Measurements from ENCODE around the gene PFKM. TPM values are rescaled to one million over a fixed set of nuclear protein-coding genes. Genes with fewer than 3 reads are reported as not detected.
"Not testable (repeated sequence)": the region's sequence is repeated elsewhere in the genome, so short reads cannot be mapped to it uniquely, and the experiment has no call there.

Gene PFKM
- total RNA-seq, 1 donor from 2014 or later, result 19.6 TPM

- no peak for DNase-seq (ENCODE audit: low spot score in 2 of 2)
- H3K9me3 ChIP-seq, result no peaks in the 10 kb centered on the region
- no peak overlapping the region for H3K4me3 ChIP-seq
- no peak for TF ChIP-seq CTCF (IDR thresholded peaks at IDR 0.05)
- intact Hi-C loops (cut with DNase I), result no loop called here
- H3K27me3 ChIP-seq, result no peaks in the 10 kb centered on the region
- H3K4me1 ChIP-seq, result no peaks in the 10 kb centered on the region
- H3K27ac ChIP-seq, result no peak overlapping the region
- peaks cover 75 to 92% of the 10 kb centered on the region in 2 donors for H3K36me3 ChIP-seq
Measured at GRCh38 chr12:48145981-48146380, 26.8 kb downstream of the PFKM start.

GRCh38 chr12:48151103-48151771 lies 32.1 kb downstream of the PFKM start:
- no peaks in the 10 kb centered on the region for H3K9me3 ChIP-seq
- DNase-seq (ENCODE audit: low spot score in 2 of 2), result no peak
- no peak for TF ChIP-seq CTCF (IDR thresholded peaks at IDR 0.05)
- H3K4me3 ChIP-seq, result no peak overlapping the region
- no peaks in the 10 kb centered on the region for H3K27me3 ChIP-seq
- H3K27ac ChIP-seq, result no peak overlapping the region
- intact Hi-C loops (cut with DNase I), result loop anchor here (10.0 kb wide), 1 partner anchor 146 kb away; the partner anchor contains the start of gene COL2A1
- H3K36me3 ChIP-seq, result peaks cover 40 to 64% of the 10 kb centered on the region in 2 donors
- peaks cover 0 to 4% of the 10 kb centered on the region in 2 donors for H3K4me1 ChIP-seq

GRCh38 chr12:48155786-48156185 lies 36.6 kb downstream of the PFKM start:
- H3K27me3 ChIP-seq; DNase-seq (ENCODE audit: low spot score in 2 of 2); H3K4me3 ChIP-seq; H3K4me1 ChIP-seq; H3K9me3 ChIP-seq; H3K27ac ChIP-seq: not testable (repeated sequence)
- H3K36me3 ChIP-seq, result peaks cover 13 to 25% of the 10 kb centered on the region in 2 donors
- intact Hi-C loops (cut with DNase I), result loop anchor here (2.0 to 10.0 kb wide), 2 partner anchors 43 to 151 kb away; partner anchors contain the start of gene COL2A1

- intact Hi-C loops (cut with DNase I), result loop anchor here (1.0 to 10.0 kb wide), 4 partner anchors 27 to 152 kb away; partner anchors contain the start of genes CCDC184, COL2A1 and SENP1
Measured at GRCh38 chr12:48156652-48157017, 37.5 kb downstream of the PFKM start.

GRCh38 chr12:48157018-48157888 lies 38.1 kb downstream of the PFKM start, which contains the start of gene ASB8:
ASB8 (minus strand) TSS chr12:48157515; CDS start chr12:48153496, 4,019 bp downstream.
- peak within 1 kb of the TSS; percentile 76 to 78 for H3K27ac ChIP-seq
- peak within 1 kb of the TSS; percentile 75 to 88 for H3K4me3 ChIP-seq
- peak; percentile 57 to 63 (median 60) for TF ChIP-seq CTCF (IDR thresholded peaks at IDR 0.05)
- H3K9me3 ChIP-seq, result no peaks in the 10 kb centered on the region
- peak; percentile 94 to 100 for DNase-seq (ENCODE audit: low spot score in 2 of 2)
- intact Hi-C loops (cut with DNase I), result loop anchor here (1.0 to 10.0 kb wide), 4 partner anchors 26 to 152 kb away; partner anchors contain the start of genes CCDC184, COL2A1 and SENP1
- peaks cover 0 to 10% of the 10 kb centered on the region in 2 donors for H3K36me3 ChIP-seq
- H3K27me3 ChIP-seq, result no peaks in the 10 kb centered on the region
- peaks cover 0 to 8% of the 10 kb centered on the region in 2 donors for H3K4me1 ChIP-seq

More at GRCh38 chr12:48156652-48157017, 37.5 kb downstream of the PFKM start:
- peak overlapping the region; percentile 76 to 78 for H3K27ac ChIP-seq
- peak overlapping the region; percentile 75 to 88 for H3K4me3 ChIP-seq
- no peak for TF ChIP-seq CTCF (IDR thresholded peaks at IDR 0.05)
- no peak for DNase-seq (ENCODE audit: low spot score in 2 of 2)
- peaks cover 0 to 8% of the 10 kb centered on the region in 2 donors for H3K4me1 ChIP-seq
- H3K9me3 ChIP-seq, result no peaks in the 10 kb centered on the region
- peaks cover 4 to 17% of the 10 kb centered on the region in 2 donors for H3K36me3 ChIP-seq
- no peaks in the 10 kb centered on the region for H3K27me3 ChIP-seq
